ENCODE results near the gene ARHGEF4.

ARHGEF4 gene

DNA sequence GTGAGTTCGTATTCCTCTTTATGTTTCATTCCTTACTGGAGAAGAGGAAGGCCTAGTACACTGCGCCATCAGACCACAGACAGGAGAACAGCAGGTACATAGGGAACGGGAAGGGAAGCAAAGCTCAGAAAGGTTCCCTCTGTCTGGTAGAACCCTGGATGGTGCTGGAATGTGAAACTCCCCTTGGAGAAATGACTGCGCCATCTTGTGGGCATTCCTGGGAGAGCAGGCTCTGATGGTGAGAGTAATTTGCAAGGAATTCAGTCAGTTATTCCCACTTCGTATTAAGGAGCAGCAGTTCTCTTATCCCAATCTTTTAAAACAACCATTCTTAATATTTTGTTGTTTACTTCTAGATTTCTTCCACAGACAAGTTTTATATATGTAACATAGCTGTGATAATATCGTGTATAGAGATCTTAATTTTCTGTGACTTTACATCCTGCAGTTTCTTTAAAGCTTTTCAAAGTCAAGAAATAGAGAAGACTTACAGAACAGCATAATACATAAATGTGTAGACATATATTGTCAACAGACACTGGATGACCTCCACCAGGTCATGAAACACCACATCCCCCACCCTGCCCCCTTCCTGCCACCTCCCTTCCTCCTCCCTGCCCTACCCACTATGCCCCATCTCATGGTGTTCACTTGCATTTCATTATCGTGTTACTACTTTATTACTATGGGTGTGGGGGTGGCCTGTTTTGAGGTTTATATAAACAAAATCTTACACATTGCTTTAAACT is 83.9 kb downstream of the ARHGEF4 start:
- DNase-seq = peak; percentile 23

DNA sequence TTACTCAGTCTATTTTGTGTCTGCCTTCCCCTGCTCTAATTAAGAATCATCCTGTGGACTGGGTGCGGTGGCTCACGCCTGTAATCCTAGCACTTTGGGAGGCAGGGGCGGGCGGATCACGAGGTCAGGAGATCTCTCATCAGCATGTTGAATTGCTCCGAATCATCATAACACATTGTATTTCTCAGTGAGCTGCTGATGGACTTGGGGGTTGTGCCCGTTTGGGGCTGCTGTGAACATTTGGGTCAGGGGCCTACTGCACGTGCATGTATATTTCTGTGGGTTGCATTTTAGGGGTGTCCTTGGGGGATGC is 84.4 kb downstream of the ARHGEF4 start:
- no peak for DNase-seq

DNA sequence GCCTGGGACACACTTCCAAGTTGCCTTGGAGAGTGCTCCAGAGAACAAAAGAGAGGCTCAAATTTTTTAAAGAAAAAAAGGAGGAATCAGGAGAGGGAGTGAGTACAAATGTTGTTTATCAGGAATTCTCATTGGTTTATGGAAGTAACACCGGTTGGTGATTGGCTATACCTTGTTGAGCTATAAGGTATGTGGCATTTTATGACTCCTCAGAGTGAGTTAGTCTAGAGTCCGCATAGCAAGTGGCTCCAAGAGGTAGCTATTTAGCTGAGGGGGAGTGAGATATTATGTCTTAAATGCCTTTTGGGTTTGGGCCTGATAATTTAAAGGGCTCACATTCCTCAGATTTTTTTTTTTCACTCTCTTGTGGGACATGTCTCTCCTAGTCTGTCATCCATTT is 85.7 kb downstream of the ARHGEF4 start:
- DNase-seq = no peak

DNA sequence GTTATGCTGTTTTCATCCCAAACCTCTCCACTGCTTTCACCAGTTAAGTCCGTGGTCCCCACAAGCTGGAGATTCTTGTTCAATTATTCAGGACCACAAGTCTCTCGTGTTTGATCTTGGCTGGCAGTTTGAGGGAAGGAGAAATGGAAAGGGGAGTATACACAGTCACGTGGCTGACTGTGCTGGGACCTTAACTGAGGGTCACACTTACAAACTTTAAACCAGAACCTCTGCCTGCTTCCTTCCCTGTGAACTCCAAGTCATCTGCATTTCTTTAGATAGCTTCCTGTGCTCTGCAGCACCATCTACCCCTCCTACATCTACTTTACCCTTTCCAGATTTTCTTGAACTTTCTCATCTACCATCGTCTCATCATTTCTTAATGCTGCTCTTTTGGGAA is 91.7 kb downstream of the ARHGEF4 start:
- DNase-seq = no peak

DNA sequence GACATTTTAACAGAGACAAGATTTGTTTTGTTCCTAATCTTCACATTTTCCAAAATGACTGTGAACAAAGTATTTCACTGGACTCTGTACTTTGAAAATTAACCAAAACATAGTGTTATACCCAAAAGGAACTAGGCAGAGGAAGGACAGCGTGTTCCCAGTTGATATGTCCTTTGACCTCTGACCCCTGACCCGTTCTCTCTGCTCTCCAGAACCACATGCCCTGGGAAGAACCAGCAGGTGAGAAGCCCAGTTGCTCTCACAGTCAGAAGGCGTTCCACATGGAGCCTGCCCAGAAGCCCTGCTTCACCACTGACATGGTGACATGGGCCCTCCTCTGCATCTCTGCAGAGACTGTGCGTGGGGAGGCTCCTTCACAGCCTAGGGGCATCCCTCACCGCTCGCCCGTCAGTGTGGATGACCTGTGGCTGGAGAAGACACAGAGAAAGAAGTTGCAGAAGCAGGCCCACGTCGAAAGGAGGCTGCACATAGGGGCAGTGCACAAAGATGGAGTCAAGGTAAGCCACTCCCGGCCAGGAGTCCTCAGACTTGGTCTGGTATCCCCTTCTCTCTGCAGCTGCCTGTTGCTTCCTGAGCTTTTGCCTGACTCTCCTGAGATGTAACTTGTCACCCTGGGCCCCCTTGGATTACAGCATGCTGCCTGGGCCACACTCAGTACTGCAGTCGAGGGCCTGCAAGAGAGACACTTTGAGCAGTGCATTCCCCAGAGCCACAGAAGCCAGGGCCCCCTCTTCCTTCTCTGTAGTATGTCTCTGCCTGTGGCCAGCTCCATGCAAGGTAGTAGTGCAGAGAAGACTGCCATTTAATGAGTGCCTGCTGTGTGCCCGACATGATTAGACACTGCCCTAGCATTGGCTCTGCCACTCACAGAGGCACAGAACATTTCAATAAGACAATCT is 94.3 kb downstream of the ARHGEF4 start:
- no peak for DNase-seq

DNA sequence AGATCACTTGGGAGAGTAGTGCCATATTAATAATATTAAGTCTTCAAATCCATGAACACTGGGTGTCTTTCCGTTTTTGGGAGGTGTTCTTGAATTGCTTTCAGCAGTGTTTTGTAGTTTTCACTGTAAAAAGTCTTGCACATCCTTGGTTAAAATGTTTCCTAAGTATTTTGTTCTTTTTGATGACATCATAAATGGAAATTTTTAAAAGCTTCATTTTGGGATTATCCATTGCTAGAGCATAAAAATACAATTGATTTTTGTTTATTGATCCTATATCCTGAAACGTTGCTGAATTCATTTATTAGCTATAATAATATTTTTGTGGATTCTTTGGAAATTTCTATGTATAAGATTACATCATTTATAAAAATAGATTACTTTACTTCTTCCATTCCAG is 96.8 kb downstream of the ARHGEF4 start:
- DNase-seq = no peak

DNA sequence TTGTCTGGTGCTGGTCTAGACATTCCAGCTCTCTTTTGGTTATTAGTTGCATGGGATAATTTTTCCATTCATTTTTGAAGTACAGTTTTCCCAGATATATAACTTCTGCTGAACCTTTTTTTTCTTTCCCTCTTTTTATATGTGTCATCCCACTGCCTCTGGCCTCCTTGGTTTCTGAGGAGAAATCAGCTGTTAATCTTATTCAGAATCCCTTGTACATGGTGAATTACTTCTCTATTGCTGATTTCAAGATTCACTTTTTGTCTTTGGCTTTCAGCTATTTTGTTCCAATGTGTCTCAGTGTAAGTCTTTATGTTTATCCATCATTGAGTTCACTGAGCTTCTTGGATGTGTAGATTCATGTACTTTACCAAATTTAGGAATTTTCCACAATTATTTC is 99.7 kb downstream of the ARHGEF4 start:
- no peak for DNase-seq

DNA sequence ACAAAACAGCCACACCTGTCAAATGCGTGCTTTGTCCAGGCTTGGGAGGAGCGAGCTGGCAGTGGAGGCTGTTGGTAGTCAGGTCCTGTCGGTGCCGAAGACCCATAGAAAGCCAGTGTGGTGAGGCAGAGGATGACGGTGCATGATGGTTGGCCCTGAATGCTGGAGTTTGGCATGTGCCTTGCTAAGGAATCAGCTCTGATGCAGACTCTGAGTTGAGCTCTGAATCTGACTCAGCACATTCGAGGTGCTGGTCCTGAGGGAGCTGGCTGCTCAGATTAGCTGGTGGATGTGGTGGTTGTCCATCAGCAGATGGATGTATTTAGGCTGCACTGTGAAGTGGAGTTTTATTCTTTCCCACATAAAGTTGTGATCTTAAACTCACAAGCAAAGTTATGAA is 111.3 kb downstream of the ARHGEF4 start:
- DNase-seq = no peak

DNA sequence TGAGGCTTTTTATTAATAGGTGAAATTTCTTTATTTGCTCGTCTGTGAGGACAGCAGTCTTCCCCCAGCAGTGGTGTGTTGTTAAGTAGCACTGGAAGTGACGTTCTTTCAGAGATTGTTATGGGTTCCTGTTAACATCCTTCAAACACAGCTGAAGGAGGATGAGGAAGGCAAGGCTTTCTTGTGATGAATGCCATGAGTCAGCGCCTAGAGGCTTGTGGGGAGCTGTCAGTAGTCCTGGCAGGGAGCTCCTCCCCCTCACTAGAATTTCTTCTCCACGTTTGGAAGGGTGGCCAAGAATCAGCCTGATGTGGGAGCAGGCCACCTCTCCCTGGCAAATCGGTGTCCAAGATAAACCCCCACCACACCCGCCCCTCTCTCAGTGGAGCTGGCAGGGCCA is 113.2 kb downstream of the ARHGEF4 start:
- DNase-seq = no peak

DNA sequence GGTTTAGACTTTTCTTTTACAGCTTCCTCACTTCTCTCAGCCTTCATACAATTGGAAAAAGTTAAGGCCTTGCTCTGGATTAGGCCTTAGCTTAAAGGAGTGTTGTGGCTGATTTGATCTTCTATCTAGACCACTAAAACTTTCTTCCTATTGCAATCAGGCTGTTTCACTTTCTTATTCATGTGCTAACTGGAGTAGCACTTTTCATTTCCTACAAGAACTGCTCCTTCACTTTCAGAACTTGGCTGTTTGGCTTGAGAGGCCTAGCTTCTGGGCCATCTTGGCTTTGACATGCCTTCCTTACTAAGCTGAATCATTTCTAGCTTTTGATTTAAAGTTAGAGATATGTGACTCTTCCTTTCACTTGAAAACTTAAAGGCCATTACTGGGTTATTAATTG is 114.3 kb downstream of the ARHGEF4 start:
- DNase-seq = no peak

DNA sequence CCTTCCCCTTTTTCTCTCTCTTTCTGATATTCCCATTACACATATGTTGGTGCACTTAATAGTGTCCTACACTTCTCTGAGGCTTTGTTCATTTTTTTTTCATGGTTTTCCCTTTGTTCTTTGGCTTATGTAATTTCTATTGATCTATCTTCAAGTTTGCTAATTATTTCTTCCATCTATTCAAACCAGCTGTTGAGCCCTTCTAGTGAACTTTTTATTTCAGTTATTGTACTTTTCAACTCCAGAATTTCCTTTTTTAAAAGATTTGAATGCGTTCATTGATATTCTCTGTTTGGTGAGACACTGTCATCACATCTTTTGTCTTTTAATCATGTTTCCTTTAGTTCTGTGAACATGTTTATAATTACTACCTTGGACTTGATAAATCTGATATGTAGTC is 118.2 kb downstream of the ARHGEF4 start:
- DNase-seq = no peak

DNA sequence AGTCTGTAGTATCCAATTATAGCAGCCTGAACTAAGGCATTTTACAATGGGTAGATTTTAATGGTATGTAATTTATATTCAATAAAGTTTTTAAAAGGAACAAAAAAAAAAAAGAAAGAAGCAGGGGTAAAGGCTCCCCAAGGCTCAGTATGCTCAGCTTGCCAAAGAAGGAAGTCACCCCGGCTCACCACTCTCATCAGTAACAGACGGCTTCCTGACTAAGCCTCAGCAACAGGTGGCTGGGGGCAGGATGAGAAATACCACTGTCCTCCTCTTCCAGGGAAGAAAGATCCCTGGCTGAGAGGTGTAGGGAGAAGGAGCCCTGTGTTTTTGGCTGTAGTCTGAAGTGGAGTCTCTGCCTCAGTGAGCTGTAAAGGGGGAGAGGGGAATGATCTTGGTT is 121.2 kb downstream of the ARHGEF4 start:
- no peak for DNase-seq

DNA sequence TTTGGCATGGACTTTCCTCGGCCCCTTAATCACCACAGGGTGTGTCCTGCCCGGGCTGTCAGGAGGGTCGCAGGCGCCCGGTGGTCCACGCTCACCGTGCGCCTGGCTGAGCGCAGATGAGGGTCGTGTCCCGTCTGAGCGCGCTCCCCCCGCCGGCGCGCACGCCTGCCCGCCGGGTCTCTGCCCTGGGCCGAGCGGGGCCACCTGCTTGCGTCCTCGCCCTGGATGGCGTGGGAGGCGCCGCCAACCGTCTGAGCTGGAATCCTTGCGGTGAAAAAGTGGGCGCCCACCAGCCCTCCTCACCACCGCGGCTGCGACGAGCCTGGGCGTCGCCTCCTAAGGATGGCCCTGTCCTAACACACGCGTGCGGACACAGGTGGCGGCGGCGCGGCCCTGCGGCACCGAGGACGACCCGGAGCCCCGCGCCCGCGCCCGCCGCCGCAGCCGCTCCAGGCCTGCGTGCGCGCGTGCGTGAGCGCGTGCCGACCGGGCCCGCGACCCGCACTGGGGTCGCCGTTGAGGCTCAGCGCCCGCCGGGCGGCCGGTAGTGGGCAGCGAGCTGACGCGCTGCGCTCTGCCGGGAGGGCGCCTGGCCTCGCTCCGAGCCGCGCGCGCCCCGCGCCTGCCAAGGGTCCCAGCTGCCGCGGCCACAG is 126.6 kb downstream of the ARHGEF4 start:
- no peak for DNase-seq

DNA sequence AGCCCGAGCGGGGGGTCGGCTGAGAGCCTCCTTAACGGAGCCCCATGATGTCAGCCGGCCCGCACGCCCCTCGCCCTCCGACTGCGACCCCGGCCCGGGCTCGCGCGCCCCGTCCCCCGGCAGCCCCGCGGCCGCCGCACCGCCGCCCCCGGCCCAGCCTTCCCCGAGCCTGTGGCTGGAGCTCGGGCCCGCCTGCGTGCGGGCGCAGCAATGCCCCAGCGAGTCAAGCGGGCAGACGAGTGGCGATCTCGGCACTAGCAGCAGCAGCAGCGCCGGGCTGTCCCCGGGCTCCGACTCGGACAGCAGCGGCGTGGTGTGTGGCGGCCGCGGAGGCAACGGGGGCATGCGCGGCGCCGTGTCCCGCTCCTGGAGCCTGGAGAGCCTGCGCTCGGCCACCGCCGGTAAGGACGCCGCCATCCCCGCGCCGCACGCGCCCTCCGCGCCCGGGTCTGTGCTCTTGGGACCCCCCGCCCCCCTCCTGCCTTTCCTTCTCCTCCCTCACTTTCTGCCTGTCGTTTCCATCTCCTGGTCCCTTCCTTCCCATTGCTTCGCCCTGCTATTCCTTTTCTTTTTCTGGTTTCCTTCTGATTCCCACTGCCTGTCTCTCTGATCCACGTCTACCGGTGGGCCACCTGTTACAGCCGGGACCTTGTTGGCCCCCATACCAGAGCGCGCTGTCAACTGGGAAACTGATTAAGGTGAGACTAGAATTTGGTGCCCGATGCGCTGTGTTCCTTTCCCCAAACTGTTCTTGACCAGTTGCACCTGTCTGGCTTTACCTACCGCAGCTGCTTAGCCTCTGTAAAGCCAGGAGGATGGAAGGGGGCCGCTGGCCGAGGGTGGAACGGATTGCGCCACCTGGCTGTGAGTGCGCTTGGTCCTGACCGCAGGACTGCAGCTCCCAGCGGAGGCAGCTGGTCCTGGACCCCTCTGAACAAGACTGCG is 127.4 kb downstream of the ARHGEF4 start:
- no peak for DNase-seq

DNA sequence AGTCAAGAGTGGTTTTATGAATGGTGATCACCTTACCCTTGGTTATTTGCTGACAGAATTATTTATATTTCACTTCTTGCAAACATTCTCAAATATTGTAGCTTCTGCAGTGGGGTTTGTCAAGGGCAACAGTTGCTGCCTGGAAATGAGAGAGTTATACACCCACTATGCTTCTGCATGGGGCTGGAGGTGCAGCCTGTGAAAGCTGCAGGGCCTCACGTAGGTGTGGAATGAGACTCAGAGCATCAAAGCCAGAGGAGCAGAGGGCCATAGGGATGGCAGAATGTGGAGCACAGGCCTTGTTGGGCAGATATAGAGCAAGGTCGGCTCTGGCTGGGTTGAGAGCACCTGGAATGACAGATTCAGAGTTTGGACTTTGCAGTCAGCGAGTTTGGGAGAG is 128.2 kb downstream of the ARHGEF4 start:
- DNase-seq = no peak

DNA sequence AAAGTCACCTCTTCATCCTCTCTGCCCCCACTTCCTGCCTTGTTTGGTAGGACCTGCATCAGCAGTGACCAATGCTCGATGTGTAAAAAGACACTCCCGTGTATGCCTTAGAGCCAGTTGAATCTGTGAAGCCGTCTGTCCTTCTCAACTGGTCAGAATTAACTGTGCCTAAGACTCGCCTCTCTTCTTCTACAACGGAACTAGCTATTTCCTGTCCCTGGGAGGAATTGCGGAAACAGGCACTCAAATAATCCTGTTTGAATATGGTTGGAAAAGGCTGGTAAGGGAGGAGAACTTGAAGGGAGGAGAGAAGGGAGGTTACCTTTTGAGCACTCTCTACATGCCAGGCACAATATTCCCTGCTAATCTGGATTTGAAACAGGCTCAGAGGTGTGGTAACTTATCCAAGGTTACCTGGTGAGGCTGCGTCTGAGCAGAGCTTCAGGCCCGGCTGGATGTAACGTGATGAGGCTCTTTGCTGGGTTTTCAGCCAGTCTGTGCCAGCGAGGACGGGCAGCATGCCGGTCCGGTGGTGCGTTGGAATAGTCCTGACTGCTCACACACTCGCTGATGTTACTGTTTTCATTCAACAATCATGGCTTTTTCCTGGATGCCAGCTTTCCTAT is 129.5 kb downstream of the ARHGEF4 start:
- no peak for DNase-seq

DNA sequence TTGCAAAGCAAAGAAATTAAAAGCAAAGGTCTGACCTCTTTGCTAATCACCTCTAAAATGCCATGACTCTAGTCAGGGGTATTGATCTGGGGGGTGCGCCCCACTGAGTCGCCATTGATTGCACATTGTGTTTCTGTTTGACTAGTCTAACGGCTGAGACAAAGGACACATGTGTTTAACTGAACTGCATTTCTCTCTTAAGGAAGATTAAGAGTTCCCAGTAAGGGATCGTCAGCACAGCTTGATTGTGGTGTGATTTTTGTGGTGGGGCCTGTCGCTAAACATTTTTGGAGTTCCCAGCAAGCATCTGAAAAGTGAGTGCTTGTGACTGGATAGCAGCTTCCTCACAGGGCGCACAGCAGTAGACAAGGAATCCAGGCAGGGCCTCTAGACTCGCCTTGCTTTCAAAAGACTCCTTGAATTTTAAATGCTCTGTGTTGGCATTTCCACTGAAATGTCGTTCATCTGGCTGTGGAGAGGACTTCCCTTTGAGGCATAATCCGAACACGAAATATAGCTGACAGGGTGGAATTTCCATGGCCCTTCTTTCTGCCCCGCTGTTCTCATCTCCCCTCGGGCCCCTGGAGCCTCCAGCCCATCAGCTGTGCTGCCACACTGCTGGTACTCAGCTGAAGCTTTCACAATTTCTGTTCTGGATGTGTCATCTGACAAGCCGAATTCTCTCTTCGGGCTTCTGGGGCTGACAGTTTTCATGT is 130.2 kb downstream of the ARHGEF4 start:
- DNase-seq = no peak

DNA sequence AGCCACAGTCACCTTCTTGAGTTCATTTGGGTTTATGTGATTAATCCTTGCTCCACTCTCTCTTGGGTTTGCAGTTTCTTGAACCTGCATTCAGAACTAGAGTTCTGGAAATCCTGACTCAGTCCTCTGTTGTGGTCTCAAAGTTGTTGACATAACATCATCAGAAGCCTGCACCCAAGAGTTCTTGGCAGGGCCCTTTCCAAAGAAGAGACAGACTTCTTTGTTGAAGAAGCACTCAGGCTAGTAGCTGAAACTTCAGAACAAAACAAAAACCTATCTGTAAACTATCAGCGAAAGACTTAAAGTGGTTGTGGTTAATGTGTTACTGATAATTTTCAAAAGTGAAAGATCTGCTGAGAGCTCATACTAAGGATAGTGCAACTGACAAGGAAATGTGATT is 135.7 kb downstream of the ARHGEF4 start:
- DNase-seq = no peak

DNA sequence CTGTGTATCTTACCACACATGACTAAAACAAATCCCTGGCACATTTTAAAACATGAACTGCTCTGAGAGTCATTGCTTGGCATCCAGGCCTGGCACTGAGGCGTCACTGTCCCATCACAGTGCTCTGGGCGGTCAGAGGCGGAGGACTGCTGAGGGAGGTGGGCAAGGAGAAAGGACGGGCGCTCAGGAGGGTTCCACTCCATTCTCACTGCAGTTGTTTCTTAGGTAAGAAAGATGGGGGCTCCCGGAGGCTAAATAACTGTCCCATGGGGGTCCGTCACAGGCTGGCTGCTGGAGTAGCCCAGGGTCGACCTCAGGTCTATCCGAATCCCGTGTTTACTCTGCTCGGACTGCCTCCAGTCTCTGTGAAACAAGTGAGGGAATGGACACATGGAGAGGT is 139.0 kb downstream of the ARHGEF4 start:
- no peak for DNase-seq

DNA sequence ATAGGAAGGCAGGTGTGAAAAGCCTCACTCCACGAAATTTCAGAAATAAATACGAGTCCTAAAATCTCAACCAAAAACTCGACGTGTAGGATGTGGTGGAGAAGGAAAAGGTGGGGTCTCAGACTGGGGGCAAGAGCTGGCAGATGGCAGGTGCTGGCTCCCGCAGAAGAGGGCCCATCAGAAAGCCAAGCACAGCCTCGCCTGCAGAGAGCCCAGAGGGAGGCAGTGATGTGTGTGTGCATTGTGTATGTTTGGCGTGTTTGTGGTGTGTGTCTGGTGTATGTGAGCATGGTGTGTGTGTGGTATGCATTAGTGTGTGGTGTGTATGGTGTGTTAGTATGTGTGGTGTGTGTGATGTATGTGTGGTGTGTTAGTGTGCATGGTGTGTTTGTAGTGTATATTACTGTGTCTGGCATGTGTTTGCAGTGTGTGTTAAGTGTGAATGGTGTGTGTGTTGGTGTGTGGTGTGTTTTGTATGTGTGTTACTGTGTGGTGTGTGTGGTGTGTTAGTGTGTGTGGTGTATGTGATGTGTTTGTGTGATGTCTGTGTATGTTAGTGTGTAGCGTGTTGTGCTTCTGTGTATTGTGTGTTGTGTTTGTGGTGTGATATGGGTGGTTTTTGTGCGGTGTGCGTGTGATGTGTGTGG is 140.0 kb downstream of the ARHGEF4 start:
- DNase-seq = no peak

DNA sequence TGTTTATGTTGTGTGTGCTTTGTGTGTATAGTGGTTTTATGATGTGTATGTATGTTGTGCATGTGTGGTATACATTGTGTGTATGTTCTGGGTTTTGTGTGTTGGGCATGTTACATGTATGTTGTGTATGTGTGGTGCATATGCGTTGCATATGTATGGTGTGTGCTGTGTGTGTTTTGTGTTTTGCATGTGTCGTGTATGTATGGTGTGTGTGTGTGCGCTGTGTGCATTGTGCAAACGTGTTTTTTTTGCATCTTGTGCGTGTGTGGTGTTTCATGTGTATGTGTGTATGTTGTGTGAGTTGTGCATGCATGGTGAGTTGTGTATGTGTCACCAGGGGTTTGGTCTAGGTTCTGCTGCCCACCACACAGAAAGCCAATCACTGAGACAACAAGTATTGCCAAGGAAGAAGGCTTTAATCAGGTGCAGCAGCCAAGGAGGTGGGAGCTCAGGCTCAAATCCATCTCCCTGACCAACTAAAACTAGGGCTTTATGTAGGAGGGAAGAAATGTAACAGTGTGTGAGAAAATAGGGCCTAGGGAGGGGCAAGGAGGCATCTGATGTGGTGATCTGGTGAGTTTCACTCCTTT is 140.8 kb downstream of the ARHGEF4 start:
- no peak for DNase-seq

Measured in NCI-H1436 (cell line).